Pancreas (tissue), 10 donors: ENCODE results near the gene THSD7B. TPM values are rescaled to one million over a fixed set of nuclear protein-coding genes. Genes with fewer than 3 reads are reported as not detected.

ENCODE experiments used
- ATAC-seq, 4 donors: fragments of 200-7000 bp; cut with Tn5 transposase; one replicate each; pipeline versions ENCODE4 v1.8.0 to v1.9.1; 2020; ENCODE audit warnings: mild to moderate bottlenecking in 4 of 4, moderate library complexity in 4 of 4
- DNase-seq, 6 donors: peaks; one replicate each; pipeline ENCODE4 v3.0.0-alpha.2; 2020
- FAIRE-seq: peaks from 2 replicates; lab custom pipeline; 2012; peaks lifted over from hg19 to GRCh38; lab: Jason Lieb, UNC
- H3K27ac ChIP-seq, 4 donors: fragments of 200-600 bp; sonication (generic); 1 replicate in 3 of 4; 2 replicates in 1 of 4; pipeline versions ENCODE4 v1.5.0 to v1.8.0; 2020
- H3K27me3 ChIP-seq, 4 donors: fragments of 200-600 bp; one replicate each; pipeline ENCODE4 v1.8.0; 2021
- H3K36me3 ChIP-seq, 3 donors: fragments of 200-600 bp; sonication (generic) in 1 of 3; one replicate each; pipeline versions ENCODE4 v1.5.0 to v1.8.0; 2020 to 2021
- H3K4me1 ChIP-seq, 3 donors: fragments of 200-600 bp; one replicate each; pipeline ENCODE4 v1.8.0; 2021
- H3K4me3 ChIP-seq, 4 donors: fragments of 200-600 bp; sonication (generic) in 2 of 4; one replicate each; pipeline versions ENCODE4 v1.5.0 to v1.8.0; 2020 to 2021
- H3K9me3 ChIP-seq, 4 donors: fragments of 200-600 bp; one replicate each; pipeline ENCODE4 v1.8.0; 2021
- WGBS, 2 donors: extraction: QIAGEN DNeasy Blood & Tissue Kit; methylation state at CpG; one replicate each; pipeline ENCODE4 v1.1.7; 2013; 5-methylcytosine and 5-hydroxymethylcytosine counted together
- intact Hi-C, 3 donors: fragments of 100-400 bp; cut with DNase I; formaldehyde crosslinking; loops; one replicate each; pipeline versions ENCODE4 v1.11.1 to v1.14.2; 2022
- polyA plus RNA-seq, 2 donors: library from polyadenylated mRNA; stranded (reverse); fragments of 200-250 nt; gene quantifications; one replicate each; pipeline ENCODE4 v1.2.3, GENCODE V29; 2013
- total RNA-seq, 6 donors: library from RNA; stranded (reverse); fragmentation: NEBNext Ultra II Directional in 4 of 6; extraction: Animal tissue kit (Norgen Biotek cat#: 25700) in 4 of 6; gene quantifications; one replicate each; pipeline versions ENCODE4 v1.2.1 to v1.2.4, GENCODE V29; 2021 to 2023
- TF ChIP-seq, protein P1 (sequence below), 4 donors: fragments of 200-600 bp; sonication (generic) in 3 of 4; IDR thresholded peaks; one replicate each; pipeline versions ENCODE4 v1.5.0 to v1.8.0; 2021; ENCODE audit warnings: antibody characterized with exemption in 4 of 4
- donor health status: healthy with polysubstance abuse.
- donor health status: DM: no; HTN: no; CAD: no; lungs with moderate emphysema.
- donor health status: DM: no; HTN: no; CAD: no.
- donor health status: control.
- donor health status: control.
- donor health status: Bipolar disorder and iron deficiency.
- donor health status: DM: yes; HTN: yes; CAD: no.
- donor health status: DM: no; HTN: no; CAD: no.
- donor health status: DM: no; HTN: no; CAD: no.
- donor health status: DM: yes; HTN: yes; CAD: no.

The THSD7B gene
- total and polyA plus RNA-seq, 8 donors = 0.02 to 0.18 (median 0.07) TPM; not detected in 4

DNA sequence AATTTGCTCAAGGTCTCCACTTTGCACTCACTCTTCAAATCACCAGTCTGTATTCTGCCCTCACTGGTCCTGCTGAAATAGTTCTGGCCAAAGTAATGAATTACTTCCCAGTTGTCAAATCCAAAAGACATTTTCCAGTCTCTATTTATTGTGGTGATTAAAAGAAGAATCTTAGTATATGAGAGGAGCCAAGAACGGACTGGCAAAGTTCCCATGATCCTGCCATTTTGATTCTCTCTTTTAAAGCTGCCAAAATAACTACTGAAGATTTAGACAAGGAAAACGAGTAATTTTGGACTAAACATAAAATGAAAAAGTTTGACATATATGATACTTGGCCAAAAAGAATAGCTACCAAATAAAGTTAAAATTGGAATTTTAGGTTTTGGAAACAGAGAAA, 12.0 kb downstream of the THSD7B start:
- Histone ChIP-seq H3K27ac (no peak overlapping the region), H3K27me3 (no peaks in the 10 kb centered on the region), H3K4me1 (no peaks in the 10 kb centered on the region), H3K9me3 (no peaks in the 10 kb centered on the region), H3K36me3 (no peaks in the 10 kb centered on the region), H3K4me3 (no peak overlapping the region)
- WGBS, 2 donors = 40% methylated on average over 2 of the region's 2 CpGs
- ATAC-seq (no peak), FAIRE-seq (no peak), DNase-seq (no peak)
- intact Hi-C loops = no loop called here
- TF ChIP-seq, protein P1, sequence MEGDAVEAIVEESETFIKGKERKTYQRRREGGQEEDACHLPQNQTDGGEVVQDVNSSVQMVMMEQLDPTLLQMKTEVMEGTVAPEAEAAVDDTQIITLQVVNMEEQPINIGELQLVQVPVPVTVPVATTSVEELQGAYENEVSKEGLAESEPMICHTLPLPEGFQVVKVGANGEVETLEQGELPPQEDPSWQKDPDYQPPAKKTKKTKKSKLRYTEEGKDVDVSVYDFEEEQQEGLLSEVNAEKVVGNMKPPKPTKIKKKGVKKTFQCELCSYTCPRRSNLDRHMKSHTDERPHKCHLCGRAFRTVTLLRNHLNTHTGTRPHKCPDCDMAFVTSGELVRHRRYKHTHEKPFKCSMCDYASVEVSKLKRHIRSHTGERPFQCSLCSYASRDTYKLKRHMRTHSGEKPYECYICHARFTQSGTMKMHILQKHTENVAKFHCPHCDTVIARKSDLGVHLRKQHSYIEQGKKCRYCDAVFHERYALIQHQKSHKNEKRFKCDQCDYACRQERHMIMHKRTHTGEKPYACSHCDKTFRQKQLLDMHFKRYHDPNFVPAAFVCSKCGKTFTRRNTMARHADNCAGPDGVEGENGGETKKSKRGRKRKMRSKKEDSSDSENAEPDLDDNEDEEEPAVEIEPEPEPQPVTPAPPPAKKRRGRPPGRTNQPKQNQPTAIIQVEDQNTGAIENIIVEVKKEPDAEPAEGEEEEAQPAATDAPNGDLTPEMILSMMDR (IDR thresholded peaks at IDR 0.05) = no peak

DNA sequence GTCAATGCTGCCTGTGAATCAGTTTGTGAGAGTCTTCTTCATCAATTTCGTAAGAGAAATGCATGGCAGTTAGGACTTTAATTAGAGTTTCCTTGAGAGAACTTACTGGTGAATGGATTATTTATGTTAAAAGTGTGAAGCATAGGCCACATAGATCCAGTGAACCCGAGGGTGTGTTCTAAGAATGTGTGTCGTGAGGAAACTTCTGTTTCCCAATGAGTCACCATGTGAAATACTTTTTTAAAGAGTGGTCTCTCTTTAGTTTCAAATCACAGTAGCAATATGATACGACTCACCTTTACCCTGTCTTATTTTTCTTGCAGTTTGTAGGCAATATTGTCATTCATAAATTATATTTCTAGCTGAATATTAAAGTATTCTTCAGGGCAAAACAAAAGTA, 18.5 kb downstream of the THSD7B start:
- intact Hi-C loops = no loop called here
- Histone ChIP-seq H3K9me3 (no peaks in the 10 kb centered on the region), H3K27ac (no peak overlapping the region), H3K4me3 (no peak overlapping the region), H3K36me3 (no peaks in the 10 kb centered on the region), H3K4me1 (no peaks in the 10 kb centered on the region), H3K27me3 (no peaks in the 10 kb centered on the region)
- FAIRE-seq (no peak), DNase-seq (no peak), ATAC-seq (no peak)
- 41 to 44% methylated on average over 4 of the region's 4 CpGs for WGBS, 2 donors
- TF ChIP-seq, protein P1 (IDR thresholded peaks at IDR 0.05) = no peak

DNA sequence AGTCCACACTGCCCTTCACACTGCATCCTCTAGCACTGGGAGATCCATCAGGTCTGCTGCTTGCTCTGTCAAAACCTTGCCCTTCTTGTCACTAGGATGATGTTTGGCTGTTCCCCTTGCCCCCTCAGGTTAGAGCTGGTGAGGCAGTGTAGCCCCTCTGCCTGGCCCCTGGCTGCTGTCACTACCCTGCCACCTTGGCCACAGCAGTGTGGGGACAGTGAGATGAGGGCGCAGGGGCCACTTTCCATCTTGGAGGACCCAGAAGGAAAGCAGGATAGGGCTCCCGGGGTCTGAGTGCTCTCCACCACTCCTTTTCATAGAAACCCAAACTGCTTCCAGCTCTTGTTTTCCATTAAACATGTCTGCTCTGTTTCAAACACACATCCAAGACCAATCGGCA, 19.9 kb downstream of the THSD7B start:
- Histone ChIP-seq H3K4me1 (no peaks in the 10 kb centered on the region), H3K27me3 (no peaks in the 10 kb centered on the region), H3K9me3 (no peaks in the 10 kb centered on the region), H3K27ac (no peak overlapping the region), H3K36me3 (no peaks in the 10 kb centered on the region), H3K4me3 (no peak overlapping the region)
- intact Hi-C loops = no loop called here
- FAIRE-seq = no peak
- 69 to 75% methylated on average over 3 of the region's 3 CpGs for WGBS, 2 donors
- peak in 1 of 6 donors; percentile 19 for DNase-seq
- no peak for ATAC-seq
- TF ChIP-seq, protein P1 (IDR thresholded peaks at IDR 0.05) = no peak

DNA sequence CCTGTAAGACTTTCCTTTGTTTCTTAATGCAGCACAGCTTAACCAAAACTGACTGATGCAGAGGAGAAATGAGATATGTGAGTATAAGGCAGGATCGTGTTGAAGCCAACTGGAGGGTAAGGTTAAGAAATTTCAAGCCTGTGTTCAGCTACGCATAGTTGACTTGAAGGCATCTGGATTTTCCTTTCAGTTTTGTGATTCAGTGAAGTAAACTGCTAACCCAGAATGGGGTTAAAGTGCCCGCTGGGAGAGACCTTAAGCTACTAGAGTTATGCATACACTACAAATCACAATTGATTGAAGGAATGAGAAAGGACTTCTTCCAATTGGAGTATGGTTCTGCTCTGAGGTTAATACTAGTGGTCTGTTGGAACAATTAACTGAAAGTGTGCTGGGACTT, 22.6 kb downstream of the THSD7B start:
- DNase-seq = no peak
- H3K27ac ChIP-seq = no peak overlapping the region
- no peak for FAIRE-seq
- H3K4me3 ChIP-seq = no peak overlapping the region
- no peak for ATAC-seq
- intact Hi-C loops = no loop called here
- no peaks in the 10 kb centered on the region for H3K4me1 ChIP-seq
- H3K27me3 ChIP-seq = no peaks in the 10 kb centered on the region
- H3K36me3 ChIP-seq = no peaks in the 10 kb centered on the region
- H3K9me3 ChIP-seq = no peaks in the 10 kb centered on the region
- TF ChIP-seq, protein P1 (IDR thresholded peaks at IDR 0.05) = no peak
- 54 to 70% methylated on average over 3 of the region's 3 CpGs for WGBS, 2 donors

DNA sequence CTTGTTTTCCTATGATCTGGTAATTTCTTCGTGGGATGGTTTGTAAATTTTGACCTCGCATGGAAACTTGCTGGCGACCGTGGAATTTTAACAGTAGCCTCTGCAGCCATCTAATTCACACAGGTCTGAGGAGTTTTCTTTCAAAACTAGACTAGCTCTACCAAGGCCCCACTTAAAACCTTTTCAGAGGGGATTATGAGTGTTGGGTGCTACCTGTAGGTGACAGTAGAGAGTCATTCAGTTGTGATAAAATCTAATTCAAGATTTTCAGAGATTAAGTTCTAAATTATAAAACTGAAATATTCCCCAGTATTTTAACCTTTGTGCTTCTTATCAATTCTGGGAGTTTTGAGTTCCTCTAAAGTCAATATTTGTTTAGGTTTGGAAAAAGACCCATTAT, 31.0 kb downstream of the THSD7B start:
- DNase-seq (no peak), FAIRE-seq (no peak), ATAC-seq (no peak)
- H3K36me3 ChIP-seq = no peaks in the 10 kb centered on the region
- no peaks in the 10 kb centered on the region for H3K9me3 ChIP-seq
- no peak overlapping the region for H3K4me3 ChIP-seq
- WGBS, 2 donors = 76 to 79% methylated on average over 4 of the region's 4 CpGs
- intact Hi-C loops = no loop called here
- TF ChIP-seq, protein P1 (IDR thresholded peaks at IDR 0.05) = no peak
- H3K27me3 ChIP-seq = no peaks in the 10 kb centered on the region
- H3K4me1 ChIP-seq = no peaks in the 10 kb centered on the region
- H3K27ac ChIP-seq = no peak overlapping the region
